Calu3 (cell line): ENCODE measurements around the gene PPP4R4. TPM values are rescaled to one million over a fixed set of nuclear protein-coding genes. Genes with fewer than 3 reads are reported as not detected.

Experiments used
- BruUV-seq: library from RNA; stranded (reverse); fragments of 400-500 nt; replicated peaks from 2 replicates; lab custom pipeline; 2021; lab: Mats Ljungman, UMichigan
- CTCF ChIA-PET: fragments of 300-600 bp; sonication (Branson Sonifier 250); formaldehyde crosslinking; loops from one replicate; lab custom pipeline; 2022; ENCODE audit warnings: antibody characterized with exemption; lab: Charles Lee
- DNase-seq: peaks from one replicate; pipeline ENCODE4 v3.0.0; 2022
- H3K27ac Mint-ChIP-seq: one replicate; pipeline ENCODE4 v1.8.0; 2022; ENCODE audit warnings: mixed read lengths; ENCODE audit not compliant: unreplicated experiment
- H3K27me3 Mint-ChIP-seq: one replicate; pipeline ENCODE4 v1.8.0; 2022; ENCODE audit warnings: mixed read lengths; ENCODE audit not compliant: unreplicated experiment
- H3K36me3 Mint-ChIP-seq: one replicate; pipeline ENCODE4 v1.8.0; 2022; ENCODE audit warnings: mild to moderate bottlenecking, moderate library complexity, mixed read lengths; ENCODE audit not compliant: insufficient read depth, unreplicated experiment
- H3K4me1 Mint-ChIP-seq: one replicate; pipeline ENCODE4 v1.8.0; 2022; ENCODE audit warnings: mild to moderate bottlenecking, low read depth, mixed read lengths; ENCODE audit not compliant: unreplicated experiment
- H3K4me3 Mint-ChIP-seq: one replicate; pipeline ENCODE4 v1.8.0; 2022; ENCODE audit warnings: mild to moderate bottlenecking, low read depth, moderate library complexity, mixed read lengths; ENCODE audit not compliant: unreplicated experiment
- H3K9me3 Mint-ChIP-seq: one replicate; pipeline ENCODE4 v1.8.0; 2022; ENCODE audit warnings: low read depth, mixed read lengths; ENCODE audit not compliant: unreplicated experiment
- CTCF ChIP-seq: fragments of 200-600 bp; IDR thresholded peaks from one replicate; pipeline ENCODE4 v1.8.0; 2022; ENCODE audit warnings: antibody characterized with exemption; ENCODE audit not compliant: unreplicated experiment
- intact Hi-C: fragments of 100-400 bp; cut with micrococcal nuclease; formaldehyde crosslinking; loops from one replicate; pipeline ENCODE4 v1.10.0; 2022; ENCODE audit not compliant: unreplicated experiment
- total RNA-seq: library from RNA; stranded (reverse); gene quantifications from 2 replicates; pipeline ENCODE4 v1.2.3, GENCODE V29; 2022

PPP4R4 gene
- total RNA-seq, 1 experiment from 2014 or later: 0.78 TPM

- CTCF ChIA-PET: no interaction called here
- no TSS peak for BruUV-seq
- TF ChIP-seq CTCF: no peak
- no peak for DNase-seq
- Mint-ChIP-seq H3K4me3 (no peak overlapping the region), H3K4me1 (no peaks in the 10 kb centered on the region), H3K27me3 (no peaks in the 10 kb centered on the region), H3K36me3 (peaks cover 10% of the 10 kb centered on the region), H3K9me3 (peaks cover 10% of the 10 kb centered on the region), H3K27ac (no peak overlapping the region)
- intact Hi-C loops: no loop called here
Observed at GRCh38 chr14:94305620-94306019, 131.5 kb downstream of the PPP4R4 start.

- Mint-ChIP-seq H3K9me3 (peaks cover 10% of the 10 kb centered on the region), H3K36me3 (peaks cover 10% of the 10 kb centered on the region), H3K27me3 (no peaks in the 10 kb centered on the region), H3K27ac (no peak overlapping the region), H3K4me1 (no peaks in the 10 kb centered on the region), H3K4me3 (no peak overlapping the region)
- no peak for DNase-seq
- TF ChIP-seq CTCF: no peak
- CTCF ChIA-PET: no interaction called here
- intact Hi-C loops: no loop called here
- no TSS peak for BruUV-seq
Observed at GRCh38 chr14:94306047-94306978, 132.2 kb downstream of the PPP4R4 start.

- Mint-ChIP-seq H3K4me1 (no peaks in the 10 kb centered on the region), H3K4me3 (no peak overlapping the region), H3K36me3 (peaks cover 10% of the 10 kb centered on the region), H3K9me3 (peaks cover 10% of the 10 kb centered on the region), H3K27ac (no peak overlapping the region), H3K27me3 (no peaks in the 10 kb centered on the region)
- no TSS peak for BruUV-seq
- DNase-seq: no peak
- TF ChIP-seq CTCF: no peak
- CTCF ChIA-PET: interaction anchor here (0.9 kb wide), 1 partner anchor 58 kb away, joined by 3 read pairs; no protein-coding TSS in a partner anchor
- intact Hi-C loops: no loop called here
Observed at GRCh38 chr14:94307410-94307992, 133.4 kb downstream of the PPP4R4 start.

GRCh38 chr14:94309721-94310120, 135.6 kb downstream of the PPP4R4 start:
- H3K9me3 Mint-ChIP-seq: peaks cover 10% of the 10 kb centered on the region
- no peaks in the 10 kb centered on the region for H3K4me1 Mint-ChIP-seq
- TF ChIP-seq CTCF: no peak
- DNase-seq: no peak
- BruUV-seq: no TSS peak
- H3K4me3 Mint-ChIP-seq: no peak overlapping the region
- peaks cover 10% of the 10 kb centered on the region for H3K36me3 Mint-ChIP-seq
- H3K27me3 Mint-ChIP-seq: no peaks in the 10 kb centered on the region
- intact Hi-C loops: no loop called here
- CTCF ChIA-PET: no interaction called here
- no peak overlapping the region for H3K27ac Mint-ChIP-seq
